SK-N-SH (cell line): ENCODE data around the gene TMEM169. TPM values are rescaled to one million over a fixed set of nuclear protein-coding genes. Genes with fewer than 3 reads are reported as not detected.

Experiments used
- CTCF ChIA-PET: fragments of 300-600, 350-600 bp; formaldehyde crosslinking; extraction: SDS; loops from one replicate; lab custom pipeline; 2021; lab: Yijun Ruan, JAX
- POLR2A ChIA-PET: fragments of 350-600 bp; sonication (Branson Sonifier 250); formaldehyde crosslinking; extraction: SDS; loops from one replicate; lab custom pipeline; 2020; ENCODE audit warnings: antibody characterized with exemption, inconsistent platforms; lab: Yijun Ruan, JAX
- DNase-seq: peaks from one replicate; pipeline ENCODE4 v3.0.0; 2012
- H2AFZ ChIP-seq: fragments of 200-600 bp; sonication (generic); 2 replicates; pipeline ENCODE4 v1.8.1; 2016; ENCODE audit warnings: antibody characterized with exemption, mild to moderate bottlenecking, low read depth
- H3F3A ChIP-seq: fragments of 200-600 bp; sonication (generic); replicated peaks from 2 replicates; pipeline ENCODE3; 2016; ENCODE audit warnings: antibody characterized with exemption, mild to moderate bottlenecking; ENCODE audit not compliant: insufficient read depth
- H3K27ac ChIP-seq, 2 experiments: fragments of 200-500 bp in 1 of 2; fragments of 200-600 bp in 1 of 2; sonication (Bioruptor generic) in 1 of 2; sonication (generic), shearing (Covaris generic) in 1 of 2; 2 replicates each; pipeline versions ENCODE4 v1.5.1 to v1.6.1; 2014 to 2016; ENCODE audit warnings: low read depth in 2 of 2, inconsistent platforms in 1 of 2, low read length in 1 of 2, mild to moderate bottlenecking in 1 of 2, mixed read lengths in 1 of 2
- H3K27me3 ChIP-seq: fragments of 200-600 bp; sonication (generic), shearing (Covaris generic); 2 replicates; pipeline ENCODE4 v1.6.1; 2016; ENCODE audit warnings: mixed run types; ENCODE audit not compliant: insufficient read depth
- H3K36me3 ChIP-seq, 2 experiments: fragments of 200-500 bp in 1 of 2; fragments of 200-600 bp in 1 of 2; sonication (Bioruptor generic) in 1 of 2; sonication (generic) in 1 of 2; replicated peaks in 1 of 2; 2 replicates each; pipeline versions ENCODE3 to v1.5.1; 2014 to 2016; ENCODE audit warnings: low read length in 1 of 2, mild to moderate bottlenecking in 1 of 2; ENCODE audit not compliant: insufficient read depth in 2 of 2, control insufficient read depth in 1 of 2
- H3K4me1 ChIP-seq, 2 experiments: fragments of 200-500 bp in 1 of 2; fragments of 200-600 bp in 1 of 2; sonication (Bioruptor generic) in 1 of 2; sonication (generic), shearing (Covaris generic) in 1 of 2; 2 replicates each; pipeline versions ENCODE4 v1.5.1 to v1.6.1; 2014 to 2016; ENCODE audit warnings: low read depth in 1 of 2, low read length in 1 of 2, mixed run types in 1 of 2; ENCODE audit not compliant: insufficient read depth in 2 of 2, control insufficient read depth in 1 of 2
- H3K4me2 ChIP-seq: fragments of 200-600 bp; sonication (generic), shearing (Covaris generic); 2 replicates; pipeline ENCODE4 v1.6.1; 2017; ENCODE audit warnings: mixed run types
- H3K4me3 ChIP-seq, 2 experiments: fragments of 200-500 bp in 1 of 2; fragments of 200-600 bp in 1 of 2; sonication (Bioruptor generic) in 1 of 2; sonication (generic), shearing (Covaris generic) in 1 of 2; 2 replicates each; pipeline versions ENCODE4 v1.5.1 to v1.8.1; 2014 to 2016; ENCODE audit warnings: low read depth in 2 of 2, inconsistent platforms in 1 of 2, low read length in 1 of 2, mild to moderate bottlenecking in 1 of 2, mixed read lengths in 1 of 2, moderate library complexity in 1 of 2
- H3K79me2 ChIP-seq: fragments of 200-600 bp; sonication (generic); 2 replicates; pipeline ENCODE4 v1.8.1; 2017; ENCODE audit warnings: mild to moderate bottlenecking; ENCODE audit not compliant: insufficient read depth
- H3K9ac ChIP-seq: fragments of 200-600 bp; sonication (generic); 2 replicates; pipeline ENCODE4 v1.6.1; 2017; ENCODE audit warnings: mixed run types
- H3K9me2 ChIP-seq: fragments of 200-600 bp; sonication (generic); 2 replicates; pipeline ENCODE4 v1.6.1; 2017; ENCODE audit warnings: mixed run types
- H3K9me3 ChIP-seq: fragments of 200-600 bp; sonication (generic); 2 replicates; pipeline ENCODE4 v1.6.1; 2017; ENCODE audit warnings: mixed run types, mild to moderate bottlenecking, moderate library complexity
- H4K20me1 ChIP-seq: fragments of 200-600 bp; sonication (generic); 2 replicates; pipeline ENCODE4 v1.6.1; 2017; ENCODE audit warnings: mild to moderate bottlenecking, mixed run types; ENCODE audit not compliant: insufficient read depth
- ELF1 ChIP-seq: IDR thresholded peaks from 2 replicates; pipeline ENCODE4 v1.4.0; 2012
- EP300 ChIP-seq, 2 experiments: IDR thresholded peaks; 2 replicates each; pipeline versions ENCODE4 v1.4.0 to v1.6.1; 2012; ENCODE audit warnings: borderline replicate concordance in 1 of 2, low read depth in 1 of 2, low read length in 1 of 2
- EZH2phosphoT487 ChIP-seq: fragments of 200-600 bp; sonication (generic); IDR thresholded peaks from 2 replicates; pipeline ENCODE4 v1.6.1; 2017; ENCODE audit warnings: low read depth, mixed run types, mild to moderate bottlenecking, antibody characterized with exemption, moderate library complexity, borderline replicate concordance
- FOSL2 ChIP-seq: IDR thresholded peaks from 2 replicates; pipeline ENCODE4 v1.4.0; 2012; ENCODE audit warnings: low read depth, mild to moderate bottlenecking, moderate library complexity, borderline replicate concordance
- GATA2 ChIP-seq: sonication (generic); formaldehyde crosslinking; IDR thresholded peaks from 2 replicates; pipeline ENCODE4 v1.5.0; 2020; ENCODE audit warnings: mild to moderate bottlenecking, missing genetic modification reagents
- JUND ChIP-seq: IDR thresholded peaks from 2 replicates; pipeline ENCODE4 v1.4.0; 2012
- MEF2A ChIP-seq: IDR thresholded peaks from 2 replicates; pipeline ENCODE4 v1.4.0; 2012; ENCODE audit warnings: low read depth, borderline replicate concordance
- POLR2AphosphoS5 ChIP-seq: IDR thresholded peaks from 2 replicates; pipeline ENCODE4 v1.6.1; 2012; ENCODE audit warnings: low read depth, low read length
- RAD21 ChIP-seq: IDR thresholded peaks from 2 replicates; pipeline ENCODE4 v1.6.1; 2012; ENCODE audit warnings: mild to moderate bottlenecking, low read length
- RXRA ChIP-seq: IDR thresholded peaks from 2 replicates; pipeline ENCODE4 v1.4.0; 2012; ENCODE audit warnings: low read depth, mild to moderate bottlenecking, borderline replicate concordance
- SIN3A ChIP-seq: IDR thresholded peaks from 2 replicates; pipeline ENCODE4 v1.6.1; 2012; ENCODE audit warnings: low read depth, mild to moderate bottlenecking, low read length, moderate library complexity, borderline replicate concordance
- SMC3 ChIP-seq: IDR thresholded peaks from 2 replicates; pipeline ENCODE4 v1.6.1; 2012; ENCODE audit warnings: low read depth, low read length, improper control_type of control experiment
- USF2 ChIP-seq: fragments of 150-350 bp; IDR thresholded peaks from 2 replicates; pipeline ENCODE4 v1.6.1; 2017; ENCODE audit warnings: antibody characterized with exemption, low read length, low read depth, borderline replicate concordance
- ZBTB33 ChIP-seq: IDR thresholded peaks from 2 replicates; pipeline ENCODE4 v1.4.0; 2012; ENCODE audit warnings: low read depth, borderline replicate concordance
- WGBS: methylation state at CpG from one replicate; pipeline ENCODE4 v1.1.6; 2017; ENCODE audit warnings: low lambda C conversion rate; 5-methylcytosine and 5-hydroxymethylcytosine counted together
- polyA plus RNA-seq, 3 experiments: library from polyadenylated mRNA; depleted of rRNA; stranded (reverse); fragments of >200 nt; gene quantifications; 2 replicates each; pipeline ENCODE4 v1.2.3, GENCODE V29; 2012
- TF ChIP-seq, protein P1 (sequence below): fragments of 200-600 bp; sonication (generic); IDR thresholded peaks from 2 replicates; pipeline ENCODE4 v1.6.1; 2017; ENCODE audit warnings: antibody characterized with exemption, mild to moderate bottlenecking, moderate library complexity
- TF ChIP-seq, protein P2 (sequence below): IDR thresholded peaks from 2 replicates; pipeline ENCODE4; 2012

Gene TMEM169
- polyA plus RNA-seq, 1 of the 3 experiments (the other 2 are of a cell fraction) = 0.30 TPM

GRCh38 chr2:216107760-216108159 is 26.0 kb downstream of the TMEM169 start:
- Histone ChIP-seq H4K20me1 (peaks cover 11% of the 10 kb centered on the region), H3K4me1 (peaks cover 9 to 19% of the 10 kb centered on the region in 2 experiments)
- WGBS = 94% methylated on average over 13 of the region's 13 CpGs
- no peak for TF ChIP-seq RXRA
- TF ChIP-seq, protein P1, sequence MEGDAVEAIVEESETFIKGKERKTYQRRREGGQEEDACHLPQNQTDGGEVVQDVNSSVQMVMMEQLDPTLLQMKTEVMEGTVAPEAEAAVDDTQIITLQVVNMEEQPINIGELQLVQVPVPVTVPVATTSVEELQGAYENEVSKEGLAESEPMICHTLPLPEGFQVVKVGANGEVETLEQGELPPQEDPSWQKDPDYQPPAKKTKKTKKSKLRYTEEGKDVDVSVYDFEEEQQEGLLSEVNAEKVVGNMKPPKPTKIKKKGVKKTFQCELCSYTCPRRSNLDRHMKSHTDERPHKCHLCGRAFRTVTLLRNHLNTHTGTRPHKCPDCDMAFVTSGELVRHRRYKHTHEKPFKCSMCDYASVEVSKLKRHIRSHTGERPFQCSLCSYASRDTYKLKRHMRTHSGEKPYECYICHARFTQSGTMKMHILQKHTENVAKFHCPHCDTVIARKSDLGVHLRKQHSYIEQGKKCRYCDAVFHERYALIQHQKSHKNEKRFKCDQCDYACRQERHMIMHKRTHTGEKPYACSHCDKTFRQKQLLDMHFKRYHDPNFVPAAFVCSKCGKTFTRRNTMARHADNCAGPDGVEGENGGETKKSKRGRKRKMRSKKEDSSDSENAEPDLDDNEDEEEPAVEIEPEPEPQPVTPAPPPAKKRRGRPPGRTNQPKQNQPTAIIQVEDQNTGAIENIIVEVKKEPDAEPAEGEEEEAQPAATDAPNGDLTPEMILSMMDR = no peak
- no peak for TF ChIP-seq ELF1
- TF ChIP-seq, protein P2, sequence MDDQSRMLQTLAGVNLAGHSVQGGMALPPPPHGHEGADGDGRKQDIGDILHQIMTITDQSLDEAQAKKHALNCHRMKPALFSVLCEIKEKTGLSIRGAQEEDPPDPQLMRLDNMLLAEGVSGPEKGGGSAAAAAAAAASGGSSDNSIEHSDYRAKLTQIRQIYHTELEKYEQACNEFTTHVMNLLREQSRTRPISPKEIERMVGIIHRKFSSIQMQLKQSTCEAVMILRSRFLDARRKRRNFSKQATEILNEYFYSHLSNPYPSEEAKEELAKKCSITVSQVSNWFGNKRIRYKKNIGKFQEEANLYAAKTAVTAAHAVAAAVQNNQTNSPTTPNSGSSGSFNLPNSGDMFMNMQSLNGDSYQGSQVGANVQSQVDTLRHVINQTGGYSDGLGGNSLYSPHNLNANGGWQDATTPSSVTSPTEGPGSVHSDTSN = no peak
- TF ChIP-seq USF2 = no peak
- TF ChIP-seq JUND = no peak
- TF ChIP-seq EP300 (IDR thresholded peaks at IDR 0.05; ENCODE audit: borderline replicate concordance in 1 of 2, low read depth in 1 of 2, low read length in 1 of 2) = no peak
- no peak for TF ChIP-seq FOSL2
- no peak for TF ChIP-seq ZBTB33
- no peak for TF ChIP-seq RAD21
- TF ChIP-seq POLR2AphosphoS5 = no peak
- TF ChIP-seq SMC3 = no peak
- no peak for TF ChIP-seq EZH2phosphoT487
- no peak for TF ChIP-seq SIN3A
- no peak for TF ChIP-seq MEF2A
- no peak for TF ChIP-seq GATA2 (CRISPR knock-in tag)
- TF ChIP-seq, all 33 proteins: peak for 0
- Histone ChIP-seq H3K79me2 (peaks cover 36% of the 10 kb centered on the region), H3K27me3 (no peaks in the 10 kb centered on the region), H3K9ac (no peak overlapping the region), H3K9me3 (no peaks in the 10 kb centered on the region), H3K27ac (no peak overlapping the region), H3K4me2 (no peak overlapping the region), H3K9me2 (no peaks in the 10 kb centered on the region), H3K4me3 (no peak overlapping the region), H3F3A (peaks cover 4% of the 10 kb centered on the region), H2AFZ (no peak overlapping the region), H3K36me3 (peaks cover 21 to 23% of the 10 kb centered on the region in 2 experiments)
- DNase-seq = no peak
- CTCF ChIA-PET = interaction anchor here (1.0 to 1.2 kb wide), 3 partner anchors 26 to 76 kb away, joined by 3 to 4 read pairs (median 3); partner anchors contain the start of gene TMEM169
- POLR2A ChIA-PET = interaction anchor here (1.4 kb wide), 2 partner anchors 24 to 26 kb away, joined by 3 to 4 read pairs; partner anchors contain the start of genes PECR and TMEM169
